Panc1 (cell line): ENCODE measurements around the gene CASQ2. TPM values are rescaled to one million over a fixed set of nuclear protein-coding genes. Genes with fewer than 3 reads are reported as not detected.

ENCODE experiments used
- ATAC-seq: fragments of 200-7000 bp; cut with Tn5 transposase; 2 replicates; pipeline ENCODE4 v1.9.1; 2020; ENCODE audit warnings: mild to moderate bottlenecking, moderate library complexity
- BruUV-seq: library from RNA; stranded (reverse); fragments of 400-500 nt; replicated peaks from 2 replicates; lab custom pipeline; 2021; lab: Mats Ljungman, UMichigan
- CTCF ChIA-PET: fragments of 300-600 bp; sonication (Branson Sonifier 250); formaldehyde crosslinking; loops from one replicate; lab custom pipeline; 2022; ENCODE audit warnings: antibody characterized with exemption; lab: Charles Lee
- POLR2A ChIA-PET: fragments of 300-600 bp; sonication (Branson Sonifier 250); formaldehyde crosslinking; loops from one replicate; lab custom pipeline; 2022; ENCODE audit warnings: antibody characterized with exemption; lab: Charles Lee
- DNase-seq: peaks from one replicate; pipeline ENCODE4 v3.0.0-alpha.2; 2010; ENCODE audit warnings: low read depth, low spot score
- H3K27ac ChIP-seq: 2 replicates; pipeline ENCODE4 v1.5.1; 2011; ENCODE audit warnings: mild to moderate bottlenecking, low read length, inconsistent platforms
- H3K27me3 ChIP-seq: fragments of 200-500 bp; sonication (Bioruptor generic); 2 replicates; pipeline ENCODE4 v1.6.0; 2014; ENCODE audit warnings: low read length, inconsistent platforms; ENCODE audit not compliant: control insufficient read depth, insufficient read depth
- H3K36me3 ChIP-seq: fragments of 200-500 bp; sonication (Bioruptor generic); 2 replicates; pipeline ENCODE4 v1.5.1; 2014; ENCODE audit warnings: inconsistent platforms, mild to moderate bottlenecking, low read length, moderate library complexity; ENCODE audit not compliant: control insufficient read depth, insufficient read depth
- H3K4me1 ChIP-seq: 2 replicates; pipeline ENCODE4 v1.5.1; 2011; ENCODE audit warnings: inconsistent platforms, mild to moderate bottlenecking, low read length, moderate library complexity; ENCODE audit not compliant: control insufficient read depth, insufficient read depth
- H3K4me3 ChIP-seq, 2 experiments: 2 replicates each; pipeline ENCODE4 v1.5.1; 2011 to 2012; ENCODE audit warnings: low read depth in 2 of 2, low read length in 2 of 2, mild to moderate bottlenecking in 2 of 2, inconsistent platforms in 1 of 2, moderate library complexity in 1 of 2
- H3K9me3 ChIP-seq: fragments of 200-500 bp; sonication (Bioruptor generic); 2 replicates; pipeline ENCODE4 v1.5.1; 2014; ENCODE audit warnings: low read depth, mild to moderate bottlenecking, inconsistent platforms, low read length, moderate library complexity; ENCODE audit not compliant: control insufficient read depth, insufficient read depth
- POLR2AphosphoS5 ChIP-seq: IDR thresholded peaks from 2 replicates; pipeline ENCODE4 v1.6.1; 2012; ENCODE audit warnings: mild to moderate bottlenecking, low read depth, low read length, moderate library complexity
- SIN3A ChIP-seq: IDR thresholded peaks from 2 replicates; pipeline ENCODE4 v1.6.1; 2012; ENCODE audit warnings: low read depth, mild to moderate bottlenecking, low read length, moderate library complexity, borderline replicate concordance; ENCODE audit not compliant: insufficient read depth
- TCF7L2 ChIP-seq: IDR thresholded peaks from 2 replicates; pipeline ENCODE4 v1.6.1; 2011; ENCODE audit warnings: mild to moderate bottlenecking, low read depth, low read length, inconsistent platforms
- in situ Hi-C: cut with HindIII; loops from 2 replicates; pipeline ENCODE4 v1.10.0; 2016; ENCODE audit warnings: low sequenced_read_pairs, low pct_unique_long_range_greater_than_20kb
- intact Hi-C: fragments of 100-400 bp; cut with micrococcal nuclease; formaldehyde crosslinking; loops from one replicate; pipeline ENCODE4 v1.10.0; 2022; ENCODE audit not compliant: unreplicated experiment
- total RNA-seq: library from RNA; stranded (reverse); gene quantifications from one replicate; pipeline ENCODE4 v1.2.1, GENCODE V29; 2021; ENCODE audit not compliant: unreplicated experiment
- TF ChIP-seq, protein P1 (sequence below), 2 experiments: IDR thresholded peaks; 2 replicates each; pipeline ENCODE4 v1.6.1; 2011 to 2012; ENCODE audit warnings: low read depth in 2 of 2, control low read depth in 1 of 2, low read length in 1 of 2, mild to moderate bottlenecking in 1 of 2, moderate library complexity in 1 of 2; ENCODE audit not compliant: insufficient read depth in 1 of 2
- TF ChIP-seq, protein P2 (sequence below): fragments of 450-650 bp; IDR thresholded peaks from 2 replicates; pipeline ENCODE4 v1.5.1; 2017; ENCODE audit warnings: mild to moderate bottlenecking

Gene CASQ2
- total RNA-seq, 1 experiment from 2014 or later: not detected

DNA sequence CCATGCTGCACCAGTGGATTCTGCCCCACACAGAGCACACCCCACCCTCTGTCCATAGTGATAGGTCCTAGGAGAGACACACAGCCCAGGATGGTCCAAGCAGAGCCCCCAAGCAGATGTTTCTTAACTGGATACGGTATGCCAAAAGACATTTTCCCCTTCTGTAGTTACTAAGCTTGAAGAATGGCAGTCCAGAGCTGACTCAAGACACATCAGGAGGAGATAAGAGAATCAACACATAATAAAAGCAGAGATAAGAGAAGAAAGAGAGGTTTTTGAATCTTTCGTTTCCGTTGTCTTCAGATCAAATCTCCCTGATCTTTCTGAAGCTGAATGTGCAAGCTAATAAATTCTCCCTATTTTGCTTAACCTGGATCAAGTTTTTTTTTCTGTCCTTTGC, 21.8 kb upstream of the CASQ2 start:
- Histone ChIP-seq H3K27me3 (no peaks in the 10 kb centered on the region), H3K4me3 (no peak overlapping the region), H3K4me1 (no peaks in the 10 kb centered on the region), H3K27ac (no peak overlapping the region), H3K36me3 (no peaks in the 10 kb centered on the region), H3K9me3 (no peaks in the 10 kb centered on the region)
- BruUV-seq: no TSS peak
- ATAC-seq (no peak), DNase-seq (no peak)
- CTCF ChIA-PET: no interaction called here
- intact Hi-C loops (no loop called here), in situ Hi-C loops (no loop called here)
- POLR2A ChIA-PET: no interaction called here
- TF ChIP-seq POLR2AphosphoS5: no peak

DNA sequence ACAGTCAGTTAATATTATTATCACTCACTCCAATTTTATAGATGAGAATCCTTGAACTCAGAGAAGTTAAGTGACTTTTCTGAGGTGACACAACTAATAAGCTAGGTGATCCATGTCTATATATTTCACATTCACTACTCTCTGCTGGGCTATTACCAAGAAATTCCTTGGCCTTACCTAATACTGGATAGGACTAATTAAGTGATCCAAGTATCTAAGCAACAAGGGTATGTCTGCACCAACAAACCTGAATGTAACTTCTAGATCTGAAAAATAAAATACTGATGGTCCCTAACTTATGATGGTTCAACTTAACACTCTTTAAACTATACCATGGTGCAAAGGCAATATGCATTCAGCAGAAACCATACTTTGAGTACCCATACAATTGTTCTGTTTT, 14.8 kb upstream of the CASQ2 start:
- ATAC-seq (no peak), DNase-seq (no peak)
- H3K27ac ChIP-seq: no peak overlapping the region
- H3K27me3 ChIP-seq: no peaks in the 10 kb centered on the region
- CTCF ChIA-PET: no interaction called here
- TF ChIP-seq SIN3A (no peak), POLR2AphosphoS5 (no peak), TCF7L2 (no peak)
- TF ChIP-seq, protein P1, sequence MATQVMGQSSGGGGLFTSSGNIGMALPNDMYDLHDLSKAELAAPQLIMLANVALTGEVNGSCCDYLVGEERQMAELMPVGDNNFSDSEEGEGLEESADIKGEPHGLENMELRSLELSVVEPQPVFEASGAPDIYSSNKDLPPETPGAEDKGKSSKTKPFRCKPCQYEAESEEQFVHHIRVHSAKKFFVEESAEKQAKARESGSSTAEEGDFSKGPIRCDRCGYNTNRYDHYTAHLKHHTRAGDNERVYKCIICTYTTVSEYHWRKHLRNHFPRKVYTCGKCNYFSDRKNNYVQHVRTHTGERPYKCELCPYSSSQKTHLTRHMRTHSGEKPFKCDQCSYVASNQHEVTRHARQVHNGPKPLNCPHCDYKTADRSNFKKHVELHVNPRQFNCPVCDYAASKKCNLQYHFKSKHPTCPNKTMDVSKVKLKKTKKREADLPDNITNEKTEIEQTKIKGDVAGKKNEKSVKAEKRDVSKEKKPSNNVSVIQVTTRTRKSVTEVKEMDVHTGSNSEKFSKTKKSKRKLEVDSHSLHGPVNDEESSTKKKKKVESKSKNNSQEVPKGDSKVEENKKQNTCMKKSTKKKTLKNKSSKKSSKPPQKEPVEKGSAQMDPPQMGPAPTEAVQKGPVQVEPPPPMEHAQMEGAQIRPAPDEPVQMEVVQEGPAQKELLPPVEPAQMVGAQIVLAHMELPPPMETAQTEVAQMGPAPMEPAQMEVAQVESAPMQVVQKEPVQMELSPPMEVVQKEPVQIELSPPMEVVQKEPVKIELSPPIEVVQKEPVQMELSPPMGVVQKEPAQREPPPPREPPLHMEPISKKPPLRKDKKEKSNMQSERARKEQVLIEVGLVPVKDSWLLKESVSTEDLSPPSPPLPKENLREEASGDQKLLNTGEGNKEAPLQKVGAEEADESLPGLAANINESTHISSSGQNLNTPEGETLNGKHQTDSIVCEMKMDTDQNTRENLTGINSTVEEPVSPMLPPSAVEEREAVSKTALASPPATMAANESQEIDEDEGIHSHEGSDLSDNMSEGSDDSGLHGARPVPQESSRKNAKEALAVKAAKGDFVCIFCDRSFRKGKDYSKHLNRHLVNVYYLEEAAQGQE (IDR thresholded peaks at IDR 0.05; ENCODE audit: insufficient read depth in 1 of 2, low read depth in 2 of 2, low read length in 1 of 2): no peak
- TF ChIP-seq, protein P2, sequence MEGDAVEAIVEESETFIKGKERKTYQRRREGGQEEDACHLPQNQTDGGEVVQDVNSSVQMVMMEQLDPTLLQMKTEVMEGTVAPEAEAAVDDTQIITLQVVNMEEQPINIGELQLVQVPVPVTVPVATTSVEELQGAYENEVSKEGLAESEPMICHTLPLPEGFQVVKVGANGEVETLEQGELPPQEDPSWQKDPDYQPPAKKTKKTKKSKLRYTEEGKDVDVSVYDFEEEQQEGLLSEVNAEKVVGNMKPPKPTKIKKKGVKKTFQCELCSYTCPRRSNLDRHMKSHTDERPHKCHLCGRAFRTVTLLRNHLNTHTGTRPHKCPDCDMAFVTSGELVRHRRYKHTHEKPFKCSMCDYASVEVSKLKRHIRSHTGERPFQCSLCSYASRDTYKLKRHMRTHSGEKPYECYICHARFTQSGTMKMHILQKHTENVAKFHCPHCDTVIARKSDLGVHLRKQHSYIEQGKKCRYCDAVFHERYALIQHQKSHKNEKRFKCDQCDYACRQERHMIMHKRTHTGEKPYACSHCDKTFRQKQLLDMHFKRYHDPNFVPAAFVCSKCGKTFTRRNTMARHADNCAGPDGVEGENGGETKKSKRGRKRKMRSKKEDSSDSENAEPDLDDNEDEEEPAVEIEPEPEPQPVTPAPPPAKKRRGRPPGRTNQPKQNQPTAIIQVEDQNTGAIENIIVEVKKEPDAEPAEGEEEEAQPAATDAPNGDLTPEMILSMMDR: no peak
- in situ Hi-C loops: no loop called here
- no peaks in the 10 kb centered on the region for H3K9me3 ChIP-seq
- POLR2A ChIA-PET: no interaction called here
- H3K4me3 ChIP-seq: no peak overlapping the region
- no peaks in the 10 kb centered on the region for H3K4me1 ChIP-seq
- no TSS peak for BruUV-seq
- intact Hi-C loops: no loop called here
- no peaks in the 10 kb centered on the region for H3K36me3 ChIP-seq

DNA sequence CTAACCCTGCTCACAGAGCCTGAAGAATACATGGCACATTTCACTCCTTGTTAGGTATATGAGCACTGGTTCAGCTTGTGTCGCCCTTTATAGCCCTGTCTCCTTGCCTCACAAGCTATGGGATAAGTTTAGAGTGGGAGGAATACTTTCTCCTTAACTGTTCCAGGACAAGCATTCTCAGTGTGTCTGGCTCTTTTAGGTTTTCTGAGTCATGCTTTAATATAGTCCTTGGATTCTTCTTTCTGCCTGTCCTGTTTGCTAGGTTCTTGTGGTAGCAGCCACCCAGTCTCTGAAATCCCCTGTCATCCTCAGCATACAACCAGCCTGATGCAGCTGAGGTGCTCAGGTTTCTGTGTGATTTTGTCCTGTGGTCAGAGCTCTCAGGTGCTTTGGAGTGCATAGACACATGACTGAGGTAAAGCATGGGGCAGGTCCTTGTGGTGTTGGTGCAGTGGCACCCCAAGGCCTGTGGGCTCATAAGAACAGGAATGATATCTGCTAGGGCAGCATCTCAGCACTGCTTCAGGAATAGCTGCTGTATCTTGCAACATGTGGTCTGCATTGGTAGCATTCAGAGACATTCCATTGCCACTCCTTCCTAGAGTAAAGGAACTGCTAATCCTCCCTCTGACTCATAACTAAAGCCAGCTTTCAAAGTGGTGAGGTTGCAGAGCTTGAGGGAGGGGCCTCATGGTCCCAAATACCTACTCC, 14.2 kb upstream of the CASQ2 start:
- H3K4me3 ChIP-seq: no peak overlapping the region
- POLR2A ChIA-PET: no interaction called here
- no peak for DNase-seq

More for the DNA sequence above, 14.2 kb upstream of the CASQ2 start:
- H3K27me3 ChIP-seq: no peaks in the 10 kb centered on the region
- in situ Hi-C loops (no loop called here), intact Hi-C loops (no loop called here)
- H3K27ac ChIP-seq: no peak overlapping the region
- CTCF ChIA-PET: no interaction called here
- H3K36me3 ChIP-seq: no peaks in the 10 kb centered on the region
- BruUV-seq: no TSS peak
- H3K4me1 ChIP-seq: no peaks in the 10 kb centered on the region
- no peak for ATAC-seq
- H3K9me3 ChIP-seq: no peaks in the 10 kb centered on the region
- no peak for TF ChIP-seq SIN3A
- TF ChIP-seq, protein P2: no peak
- TF ChIP-seq, protein P1 (IDR thresholded peaks at IDR 0.05; ENCODE audit: insufficient read depth in 1 of 2, low read depth in 2 of 2, low read length in 1 of 2): no peak
- TF ChIP-seq TCF7L2: no peak
